Endothelial cell of umbilical vein (primary cell): Measurements from ENCODE around the gene SPINDOC. TPM values are rescaled to one million over a fixed set of nuclear protein-coding genes. Genes with fewer than 3 reads are reported as not detected.

Source experiments
- BruUV-seq: library from RNA; stranded (reverse); fragments of 400-500 nt; replicated peaks from 2 replicates; lab custom pipeline; 2021; lab: Mats Ljungman, UMichigan
- CTCF ChIA-PET: fragments of 300-600, 350-600 bp; sonication (Branson Sonifier 250); formaldehyde crosslinking; loops from one replicate; lab custom pipeline; 2021; ENCODE audit warnings: antibody characterized with exemption, inconsistent platforms; lab: Charles Lee
- POLR2A ChIA-PET: fragments of 300-600, 350-600 bp; sonication (Branson Sonifier 250); formaldehyde crosslinking; loops from one replicate; lab custom pipeline; 2021; ENCODE audit warnings: antibody characterized with exemption, inconsistent platforms; lab: Charles Lee
- DNase-seq: peaks from one replicate; pipeline ENCODE4 v3.0.0-alpha.2; 2011; ENCODE audit warnings: low read depth, low spot score
- FAIRE-seq: peaks from 2 replicates; lab custom pipeline; 2011; peaks lifted over from hg19 to GRCh38; lab: Jason Lieb, UNC
- H2AFZ ChIP-seq: 2 replicates; pipeline ENCODE4 v1.6.0; 2012; ENCODE audit warnings: low read depth, low read length, control low read depth, inconsistent platforms
- H3K27ac ChIP-seq: 2 replicates; pipeline ENCODE4 v1.5.1; 2011; ENCODE audit warnings: low read depth, mild to moderate bottlenecking, control low read depth, low read length, moderate library complexity; ENCODE audit not compliant: insufficient read depth
- H3K27me3 ChIP-seq, 2 experiments: 2 replicates each; pipeline versions ENCODE4 v1.6.0 to v1.6.1; 2011; ENCODE audit warnings: low read length in 2 of 2, mixed read lengths in 1 of 2; ENCODE audit not compliant: control insufficient read depth in 2 of 2, insufficient read depth in 2 of 2
- H3K36me3 ChIP-seq, 2 experiments: 2 replicates in 1 of 2; 3 replicates in 1 of 2; pipeline ENCODE4 v1.5.1; 2011; ENCODE audit warnings: low read length in 2 of 2, mild to moderate bottlenecking in 1 of 2, moderate library complexity in 1 of 2; ENCODE audit not compliant: control insufficient read depth in 2 of 2, insufficient read depth in 2 of 2; ENCODE audit errors: extremely low read depth in 1 of 2
- H3K4me1 ChIP-seq: 3 replicates; pipeline ENCODE4 v1.5.1; 2011; ENCODE audit warnings: mild to moderate bottlenecking, low read length; ENCODE audit not compliant: control insufficient read depth, insufficient read depth; ENCODE audit errors: extremely low read depth
- H3K4me2 ChIP-seq: 2 replicates; pipeline ENCODE4 v1.6.1; 2011; ENCODE audit warnings: low read length, control low read depth, mixed read lengths; ENCODE audit not compliant: insufficient read depth
- H3K4me3 ChIP-seq, 3 experiments: fragments of 200-600 bp in 1 of 3; sonication (generic), shearing (Covaris generic) in 1 of 3; replicated peaks in 1 of 3; 2 replicates each; pipeline ENCODE4 v1.5.1; 2011 to 2016; ENCODE audit warnings: control low read depth in 3 of 3, low read length in 3 of 3, mild to moderate bottlenecking in 2 of 3, inconsistent platforms in 1 of 3, low read depth in 1 of 3, moderate library complexity in 1 of 3; ENCODE audit not compliant: insufficient read depth in 1 of 3
- H3K79me2 ChIP-seq: 2 replicates; pipeline ENCODE4 v1.6.0; 2012; ENCODE audit warnings: low read length, inconsistent platforms; ENCODE audit not compliant: control insufficient read depth, insufficient read depth
- H3K9ac ChIP-seq: replicated peaks from 2 replicates; pipeline ENCODE3; 2011; ENCODE audit warnings: low read length, control low read depth; ENCODE audit not compliant: insufficient read depth; ENCODE audit errors: extremely low read depth
- H3K9me1 ChIP-seq: replicated peaks from 3 replicates; pipeline ENCODE4 v1.6.0; 2011; ENCODE audit warnings: mild to moderate bottlenecking, low read length; ENCODE audit not compliant: control insufficient read depth, insufficient read depth; ENCODE audit errors: extremely low read depth
- H3K9me3 ChIP-seq: replicated peaks from 2 replicates; pipeline ENCODE4 v1.5.1; 2012; ENCODE audit warnings: low read length, inconsistent platforms; ENCODE audit not compliant: control insufficient read depth, insufficient read depth
- H4K20me1 ChIP-seq: replicated peaks from 2 replicates; pipeline ENCODE3; 2011; ENCODE audit warnings: mild to moderate bottlenecking, low read length; ENCODE audit not compliant: control insufficient read depth, insufficient read depth; ENCODE audit errors: extremely low read depth
- EZH2 ChIP-seq: IDR thresholded peaks from 2 replicates; pipeline ENCODE4 v1.6.1; 2012; ENCODE audit warnings: borderline replicate concordance, low read depth, mild to moderate bottlenecking, moderate library complexity, low read length, inconsistent platforms; ENCODE audit not compliant: severe bottlenecking
- FOS ChIP-seq: IDR thresholded peaks from 2 replicates; pipeline ENCODE4 v1.6.1; 2011; ENCODE audit warnings: mild to moderate bottlenecking, low read length, moderate library complexity, borderline replicate concordance; ENCODE audit not compliant: insufficient read depth
- GATA2 ChIP-seq: IDR thresholded peaks from 2 replicates; pipeline ENCODE4 v1.7.0; 2011; ENCODE audit warnings: low read depth, mild to moderate bottlenecking, moderate library complexity, mixed read lengths, low read length; ENCODE audit not compliant: insufficient read length, insufficient read depth
- JUN ChIP-seq: IDR thresholded peaks from 2 replicates; pipeline ENCODE4 v1.6.1; 2011; ENCODE audit warnings: borderline replicate concordance, low read depth; ENCODE audit not compliant: insufficient read length, insufficient read depth
- MYC ChIP-seq: IDR thresholded peaks from one replicate; pipeline ENCODE4 v1.6.1; 2011; ENCODE audit warnings: mild to moderate bottlenecking, low read depth, low read length
- POLR2A ChIP-seq: IDR thresholded peaks from 2 replicates; pipeline ENCODE4 v1.6.1; 2012; ENCODE audit warnings: low read depth, mild to moderate bottlenecking, control low read depth, low read length
- POLR2AphosphoS5 ChIP-seq: IDR thresholded peaks from 2 replicates; pipeline ENCODE4 v1.6.1; 2012; ENCODE audit warnings: low read depth, mild to moderate bottlenecking, control low read depth, low read length, moderate library complexity; ENCODE audit not compliant: insufficient read depth
- dilution Hi-C: fragments of 300-500 bp; cut with MboI; formaldehyde crosslinking; loops from one replicate; pipeline ENCODE4 v1.15.0; 2019; ENCODE audit warnings: low sequenced_read_pairs; ENCODE audit not compliant: extremely low pct_ligation_motif_present
- intact Hi-C: fragments of 100-400 bp; cut with micrococcal nuclease; formaldehyde crosslinking; loops from one replicate; pipeline ENCODE4 v1.10.0; 2022
- polyA plus RNA-seq, 4 experiments: library from polyadenylated mRNA; depleted of rRNA in 3 of 4; stranded (reverse) in 3 of 4; unstranded in 1 of 4; fragments of >200 nt; gene quantifications; 2 replicates each; pipeline versions ENCODE4 v1.2.1 to v1.2.3, GENCODE V29; 2011 to 2012; ENCODE audit warnings: missing spikeins in 1 of 4
- total RNA-seq: library from RNA; stranded (reverse); gene quantifications from 2 replicates; pipeline ENCODE4 v1.2.3, GENCODE V29; 2021
- TF ChIP-seq, protein P1 (sequence below): IDR thresholded peaks from 2 replicates; pipeline ENCODE4 v1.6.1; 2011; ENCODE audit not compliant: insufficient read depth, insufficient read length
- TF ChIP-seq, protein P2 (sequence below), 2 donors: IDR thresholded peaks; 1 replicate in 1 of 2; 2 replicates in 1 of 2; pipeline ENCODE4 v1.5.1; 2011; ENCODE audit warnings: low read length in 2 of 2, mild to moderate bottlenecking in 2 of 2, moderate library complexity in 2 of 2, control low read depth in 1 of 2, inconsistent platforms in 1 of 2, low read depth in 1 of 2; ENCODE audit not compliant: insufficient read depth in 1 of 2; ENCODE audit errors: extremely low read depth in 1 of 2

The SPINDOC gene
- total and polyA plus RNA-seq, 2 donors (not counting 3 experiments of a cell fraction or from before 2014, with no cell fraction given): 29.4 to 54.5 TPM

DNA sequence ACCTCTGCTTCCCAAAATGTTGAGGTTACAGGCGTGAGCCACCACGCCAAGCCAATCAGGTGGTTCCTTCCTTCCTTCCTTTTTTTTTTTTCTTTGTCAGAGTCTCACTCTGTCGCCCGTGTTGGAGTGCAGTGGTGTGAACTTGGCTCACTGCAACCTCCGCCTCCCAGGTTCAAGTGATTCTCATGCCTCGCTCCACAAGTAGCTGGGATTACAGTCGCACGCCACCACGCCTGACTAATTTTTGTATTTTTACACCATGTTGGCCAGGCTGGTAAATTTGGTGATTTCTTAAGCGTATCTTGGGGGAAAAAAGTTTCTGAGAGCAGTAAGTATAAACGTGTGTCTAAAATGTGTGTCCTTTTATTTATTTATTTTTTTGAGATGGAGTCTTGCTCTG lies 18.2 kb upstream of the SPINDOC start:
- no peaks in the 10 kb centered on the region for H3K27me3 ChIP-seq

More for the DNA sequence above, 18.2 kb upstream of the SPINDOC start:
- FAIRE-seq (no peak), DNase-seq (no peak)
- Histone ChIP-seq H3K4me2 (no peak overlapping the region), H3K36me3 (no peaks in the 10 kb centered on the region), H3K27ac (no peak overlapping the region), H4K20me1 (no peaks in the 10 kb centered on the region), H3K9me3 (no peaks in the 10 kb centered on the region), H3K9me1 (no peaks in the 10 kb centered on the region), H3K4me1 (no peaks in the 10 kb centered on the region), H3K79me2 (no peaks in the 10 kb centered on the region), H2AFZ (no peak overlapping the region), H3K4me3 (no peak overlapping the region), H3K9ac (no peak overlapping the region)
- dilution Hi-C loops: no loop called here
- no TSS peak for BruUV-seq
- CTCF ChIA-PET: no interaction called here
- intact Hi-C loops: no loop called here
- TF ChIP-seq POLR2AphosphoS5: no peak
- no peak for TF ChIP-seq EZH2
- TF ChIP-seq JUN: no peak
- no peak for TF ChIP-seq GATA2
- TF ChIP-seq, protein P1, sequence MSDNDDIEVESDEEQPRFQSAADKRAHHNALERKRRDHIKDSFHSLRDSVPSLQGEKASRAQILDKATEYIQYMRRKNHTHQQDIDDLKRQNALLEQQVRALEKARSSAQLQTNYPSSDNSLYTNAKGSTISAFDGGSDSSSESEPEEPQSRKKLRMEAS: no peak
- TF ChIP-seq, protein P2, sequence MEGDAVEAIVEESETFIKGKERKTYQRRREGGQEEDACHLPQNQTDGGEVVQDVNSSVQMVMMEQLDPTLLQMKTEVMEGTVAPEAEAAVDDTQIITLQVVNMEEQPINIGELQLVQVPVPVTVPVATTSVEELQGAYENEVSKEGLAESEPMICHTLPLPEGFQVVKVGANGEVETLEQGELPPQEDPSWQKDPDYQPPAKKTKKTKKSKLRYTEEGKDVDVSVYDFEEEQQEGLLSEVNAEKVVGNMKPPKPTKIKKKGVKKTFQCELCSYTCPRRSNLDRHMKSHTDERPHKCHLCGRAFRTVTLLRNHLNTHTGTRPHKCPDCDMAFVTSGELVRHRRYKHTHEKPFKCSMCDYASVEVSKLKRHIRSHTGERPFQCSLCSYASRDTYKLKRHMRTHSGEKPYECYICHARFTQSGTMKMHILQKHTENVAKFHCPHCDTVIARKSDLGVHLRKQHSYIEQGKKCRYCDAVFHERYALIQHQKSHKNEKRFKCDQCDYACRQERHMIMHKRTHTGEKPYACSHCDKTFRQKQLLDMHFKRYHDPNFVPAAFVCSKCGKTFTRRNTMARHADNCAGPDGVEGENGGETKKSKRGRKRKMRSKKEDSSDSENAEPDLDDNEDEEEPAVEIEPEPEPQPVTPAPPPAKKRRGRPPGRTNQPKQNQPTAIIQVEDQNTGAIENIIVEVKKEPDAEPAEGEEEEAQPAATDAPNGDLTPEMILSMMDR (IDR thresholded peaks at IDR 0.05; ENCODE audit: extremely low read depth in 1 of 2, insufficient read depth in 1 of 2, low read depth in 1 of 2, low read length in 2 of 2): no peak
- no peak for TF ChIP-seq MYC
- TF ChIP-seq POLR2A: no peak
- no peak for TF ChIP-seq FOS
- POLR2A ChIA-PET: no interaction called here
